GM21390 (cell line): Measurements from ENCODE around the gene CADM1.

Experiments used
- ATAC-seq: cut with Tn5 transposase; IDR thresholded peaks from one replicate; pipeline ENCODE4 v1.9.1; 2021; ENCODE audit not compliant: unreplicated experiment

CADM1 gene

GRCh38 chr11:115256397-115257197 is 247.6 kb downstream of the CADM1 start:
- peak; percentile 97 for ATAC-seq

DNA sequence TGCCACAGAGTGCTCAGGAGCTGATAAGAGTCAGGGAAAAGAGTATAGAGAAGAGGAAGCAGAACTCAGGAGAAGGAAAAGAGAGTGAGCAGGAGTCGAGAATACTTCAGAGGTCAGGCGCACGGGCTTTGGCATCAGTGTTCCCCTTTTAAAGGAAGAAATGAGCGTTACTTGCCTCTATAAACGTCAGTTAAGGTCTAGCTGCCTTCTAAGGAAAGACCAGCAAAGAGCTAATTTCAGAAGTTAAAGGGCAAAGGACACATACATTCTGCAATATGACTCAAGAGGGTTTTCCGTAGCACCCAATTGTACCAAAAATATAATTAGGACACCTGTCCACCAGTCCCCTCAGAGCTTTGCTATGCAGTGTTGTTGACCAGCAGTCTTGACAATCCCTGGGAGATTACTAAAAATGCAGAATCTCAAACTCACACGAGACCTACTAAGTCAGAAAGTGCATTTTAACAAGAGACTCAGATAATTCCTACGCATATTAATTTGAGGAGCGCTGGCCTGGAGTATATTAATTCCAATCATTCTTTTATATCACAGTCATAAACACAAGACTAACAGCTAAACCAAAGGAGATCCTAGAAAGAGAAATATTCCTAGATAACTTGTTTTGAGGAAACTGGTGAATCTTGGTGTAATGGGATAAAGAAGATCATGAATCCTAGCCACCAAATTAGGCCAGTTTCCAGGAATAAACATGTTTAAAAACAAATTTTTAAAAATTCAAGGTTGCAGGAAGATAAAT is 249.0 kb downstream of the CADM1 start:
- no peak for ATAC-seq

DNA sequence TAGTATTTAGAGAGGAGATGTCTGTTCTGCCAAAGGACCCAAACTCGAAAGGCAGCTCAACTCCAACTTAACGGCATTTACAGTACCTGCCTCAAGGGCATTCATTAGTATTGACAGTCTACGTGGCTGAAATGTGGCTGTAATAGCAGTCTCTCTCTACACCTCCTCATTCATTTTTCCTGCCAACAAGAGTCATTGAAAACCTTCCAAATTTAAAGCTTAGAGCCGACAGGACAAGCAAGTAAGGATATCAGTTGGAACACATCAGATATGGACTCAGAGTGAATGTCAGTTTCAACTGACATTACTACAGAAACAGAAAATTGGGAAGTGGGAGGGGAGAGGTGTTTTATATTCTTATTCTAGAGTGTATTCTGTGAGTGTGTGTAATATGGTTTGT is 253.1 kb downstream of the CADM1 start:
- no peak for ATAC-seq

GRCh38 chr11:115249061-115249578 is 255.1 kb downstream of the CADM1 start:
- ATAC-seq: no peak

GRCh38 chr11:115247953-115248352 is 256.3 kb downstream of the CADM1 start:
- ATAC-seq: no peak

GRCh38 chr11:115247361-115247760 is 256.9 kb downstream of the CADM1 start:
- ATAC-seq: no peak

- no peak for ATAC-seq
Measured at GRCh38 chr11:115244758-115245157, 259.5 kb downstream of the CADM1 start.

DNA sequence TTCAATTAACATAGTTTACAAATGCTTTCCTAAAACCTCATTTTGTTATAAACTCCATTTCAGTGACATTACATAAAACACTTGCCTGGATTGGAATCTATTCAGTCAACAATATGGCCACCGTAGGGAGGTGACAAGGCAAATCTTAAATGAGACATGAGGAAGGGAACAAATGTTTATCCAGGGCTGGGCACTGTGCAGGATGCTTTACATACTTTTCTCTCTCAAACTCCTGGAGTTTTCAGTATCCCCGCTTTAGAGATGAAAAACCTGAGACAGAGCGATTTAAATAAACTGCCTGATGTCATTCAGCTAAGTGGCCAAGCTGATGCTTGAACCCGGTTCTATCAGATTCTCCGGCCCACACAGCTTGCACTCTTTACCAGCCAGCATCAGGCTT is 259.9 kb downstream of the CADM1 start:
- ATAC-seq: no peak

- ATAC-seq: no peak
Measured at GRCh38 chr11:115242982-115243381, 261.2 kb downstream of the CADM1 start.

DNA sequence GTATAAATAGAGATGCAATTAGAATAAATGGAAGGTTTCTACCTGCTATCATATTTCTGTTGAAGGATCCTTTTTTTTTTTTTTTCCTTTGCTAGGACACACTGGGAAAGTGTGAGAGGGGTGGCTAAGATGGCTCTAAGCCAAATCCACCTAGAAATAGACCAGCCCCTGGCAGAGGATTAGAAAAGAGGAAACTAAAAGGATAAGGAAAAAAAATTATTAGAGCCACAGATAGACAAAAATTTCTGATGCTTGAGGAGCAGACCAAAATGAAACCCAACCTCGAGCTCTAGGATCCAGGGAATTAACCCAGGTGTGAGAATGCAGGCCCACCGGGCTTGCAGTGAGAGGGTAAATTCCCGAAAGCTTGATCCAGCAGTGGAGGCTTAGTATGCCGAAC is 262.3 kb downstream of the CADM1 start:
- no peak for ATAC-seq

- ATAC-seq: no peak
Measured at GRCh38 chr11:115238791-115239190, 265.4 kb downstream of the CADM1 start.

DNA sequence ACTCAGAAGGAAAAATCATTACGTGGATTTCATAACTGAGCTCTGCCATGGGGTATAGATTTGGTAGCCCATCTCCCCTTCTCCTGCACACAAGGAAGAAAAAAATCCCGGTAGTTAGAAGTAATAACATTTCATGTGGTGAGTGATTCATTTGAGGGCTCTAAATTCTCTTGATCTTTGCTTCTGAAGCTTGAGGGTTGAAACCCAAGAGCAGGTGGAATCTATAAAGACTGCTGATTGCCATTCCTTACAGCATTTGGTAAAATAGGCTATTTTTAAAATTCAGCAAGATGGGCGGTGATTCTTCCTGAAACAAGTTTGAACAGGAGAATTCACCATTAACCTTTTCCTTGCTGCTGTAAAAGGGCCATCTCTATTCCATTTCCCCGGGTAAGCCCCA is 266.1 kb downstream of the CADM1 start:
- ATAC-seq: no peak

DNA sequence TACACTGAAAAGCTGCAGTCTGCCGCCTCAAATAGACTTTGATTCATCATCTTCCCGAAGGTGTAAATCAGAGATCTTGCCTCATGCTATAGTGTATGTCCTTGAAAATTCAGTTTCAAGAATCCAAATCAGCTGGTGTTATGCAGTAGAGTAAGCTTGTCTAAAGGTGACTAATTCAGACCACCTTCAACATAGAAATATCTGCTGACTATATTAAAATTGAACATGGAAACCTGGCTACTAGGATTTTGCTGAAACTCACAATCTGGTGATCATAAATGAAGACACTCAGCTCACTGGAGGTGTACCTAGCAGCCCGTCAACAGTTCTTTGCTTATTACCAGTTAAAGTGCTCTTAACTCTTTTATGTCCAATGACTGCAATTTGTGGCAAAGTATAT is 266.6 kb downstream of the CADM1 start:
- no peak for ATAC-seq

GRCh38 chr11:115234794-115235193 is 269.4 kb downstream of the CADM1 start:
- no peak for ATAC-seq

- ATAC-seq: no peak
Measured at GRCh38 chr11:115226556-115226955, 277.7 kb downstream of the CADM1 start.

DNA sequence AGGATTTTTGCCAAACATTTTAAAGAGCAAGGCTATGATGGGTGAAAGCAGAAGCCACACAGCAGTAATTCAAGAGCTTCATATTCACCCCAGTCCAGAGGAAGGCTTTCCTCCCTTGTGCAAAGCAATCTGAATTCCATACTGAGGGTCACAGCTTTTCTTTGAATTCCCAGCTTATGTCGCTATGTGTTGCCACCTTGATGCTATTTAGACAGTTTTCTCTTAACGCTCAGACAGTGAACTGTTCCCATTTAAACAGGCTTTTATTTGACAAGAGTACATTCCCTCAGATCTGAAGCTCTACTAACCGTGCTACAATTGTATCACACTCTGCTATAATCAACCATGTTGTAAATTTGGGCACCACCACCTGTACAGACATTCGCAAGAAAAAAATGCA is 279.7 kb downstream of the CADM1 start:
- ATAC-seq: no peak

DNA sequence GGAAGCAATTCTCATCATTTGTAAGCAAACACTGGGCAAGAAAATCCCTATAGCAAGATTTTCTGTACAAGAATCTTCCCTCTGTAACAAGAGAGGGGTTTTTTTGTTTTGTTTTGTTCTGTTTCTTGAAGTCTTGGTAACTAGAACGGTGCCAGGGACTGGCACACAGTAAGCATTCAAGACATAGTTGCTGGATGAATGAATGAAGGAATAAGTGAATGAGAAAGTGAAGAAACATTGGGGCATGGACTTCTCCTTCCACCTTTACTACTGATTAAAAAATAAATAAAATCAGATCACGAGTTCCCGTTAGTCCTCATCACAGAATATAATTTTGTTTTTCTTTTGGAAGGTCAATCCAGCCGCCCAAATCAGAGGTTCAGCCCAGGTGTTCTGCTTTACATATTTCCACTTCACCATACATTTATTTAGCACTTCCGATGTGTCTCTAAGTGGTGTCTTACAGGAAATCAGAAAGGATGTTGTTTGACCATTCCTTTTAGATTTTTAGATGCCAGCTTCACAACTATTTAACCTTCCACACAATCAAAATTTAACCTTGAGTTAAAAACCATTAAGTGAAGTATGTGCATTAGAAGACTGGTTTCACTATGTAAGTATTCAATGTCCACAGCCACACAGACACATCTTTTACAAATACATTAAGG is 281.2 kb downstream of the CADM1 start:
- peak; percentile 34 for ATAC-seq

DNA sequence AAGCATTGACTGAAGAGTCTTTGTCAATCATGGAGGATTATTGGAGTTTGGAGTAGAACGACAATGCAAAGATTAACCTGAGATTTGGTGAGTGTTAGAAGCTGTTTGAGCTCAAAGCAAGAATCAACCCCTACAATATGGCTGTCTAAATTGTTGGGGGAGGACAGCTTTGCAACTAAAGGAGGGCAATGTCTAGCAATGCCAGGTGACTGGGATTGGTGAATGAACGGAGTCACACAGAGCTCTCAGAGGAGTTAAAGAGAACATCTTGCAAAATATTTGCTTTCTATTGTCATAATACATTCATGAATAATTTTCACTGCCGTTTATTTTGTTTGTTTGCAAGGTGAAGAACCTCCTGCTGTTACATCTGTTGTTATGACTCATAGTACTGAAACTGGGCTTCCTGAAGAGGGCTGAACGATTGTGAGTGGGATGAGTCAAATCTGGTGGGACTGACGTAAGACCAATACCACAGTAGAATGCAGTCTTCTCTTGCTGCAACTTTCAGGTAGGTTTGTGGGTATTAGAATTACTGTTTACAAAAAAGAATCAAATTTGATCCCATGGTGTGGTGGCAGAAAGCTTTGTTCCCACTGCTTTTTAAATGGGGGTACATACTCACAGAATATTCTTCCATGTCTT is 281.9 kb downstream of the CADM1 start:
- ATAC-seq: peak; percentile 91

GRCh38 chr11:115221461-115222069 is 282.6 kb downstream of the CADM1 start:
- peak; percentile 51 for ATAC-seq

- ATAC-seq: no peak
Measured at GRCh38 chr11:115220911-115221310, 283.3 kb downstream of the CADM1 start.

- ATAC-seq: no peak
Measured at GRCh38 chr11:115220423-115220822, 283.8 kb downstream of the CADM1 start.
